ENCODE measurements around the gene PPM1D. TPM values are rescaled to one million over a fixed set of nuclear protein-coding genes. Genes with fewer than 3 reads are reported as not detected.

The PPM1D gene
- total and polyA plus RNA-seq, 2 of the 13 experiments (the other 11 are each of a cell fraction or from before 2014, with no cell fraction given), result 8.0 to 26.2 TPM

DNA sequence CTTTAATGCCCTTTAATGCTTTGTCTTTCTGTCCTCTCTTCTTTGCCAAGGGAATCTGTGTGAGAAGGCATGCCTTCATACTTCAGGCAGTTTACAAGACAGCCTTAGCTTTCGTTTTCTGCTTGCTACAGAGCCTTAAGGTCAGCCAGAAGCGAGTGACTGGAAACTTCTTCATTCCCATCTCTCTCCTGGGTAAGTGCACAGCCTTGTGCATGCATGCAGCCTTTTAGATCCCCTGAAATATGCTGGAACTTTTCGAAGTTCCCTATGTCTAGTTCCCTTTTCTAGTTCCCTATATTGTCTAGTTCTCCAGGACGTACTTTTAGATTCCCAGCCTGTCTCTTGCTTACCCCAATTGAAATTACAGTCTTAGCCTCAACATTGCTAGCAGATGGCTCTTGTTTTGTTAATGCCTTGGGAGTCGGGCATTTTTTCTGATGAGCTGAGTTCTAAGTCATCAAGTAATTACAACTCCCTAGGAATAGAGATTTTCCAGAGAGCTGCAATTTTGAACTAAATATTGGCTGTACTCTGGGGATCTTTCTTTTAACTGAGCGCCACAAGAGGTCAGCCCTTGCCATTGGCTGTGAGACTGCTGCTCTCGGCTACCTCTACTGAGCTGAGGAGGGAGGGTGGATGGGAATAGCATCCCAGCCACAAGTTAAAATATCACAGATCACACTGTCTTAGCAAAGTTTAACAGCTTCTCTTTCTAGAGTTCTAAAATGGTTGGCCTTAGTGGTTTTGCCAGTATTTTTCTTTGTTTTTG is 22.7 kb upstream of the PPM1D start (continued):
- TF ChIP-seq, protein P1, sequence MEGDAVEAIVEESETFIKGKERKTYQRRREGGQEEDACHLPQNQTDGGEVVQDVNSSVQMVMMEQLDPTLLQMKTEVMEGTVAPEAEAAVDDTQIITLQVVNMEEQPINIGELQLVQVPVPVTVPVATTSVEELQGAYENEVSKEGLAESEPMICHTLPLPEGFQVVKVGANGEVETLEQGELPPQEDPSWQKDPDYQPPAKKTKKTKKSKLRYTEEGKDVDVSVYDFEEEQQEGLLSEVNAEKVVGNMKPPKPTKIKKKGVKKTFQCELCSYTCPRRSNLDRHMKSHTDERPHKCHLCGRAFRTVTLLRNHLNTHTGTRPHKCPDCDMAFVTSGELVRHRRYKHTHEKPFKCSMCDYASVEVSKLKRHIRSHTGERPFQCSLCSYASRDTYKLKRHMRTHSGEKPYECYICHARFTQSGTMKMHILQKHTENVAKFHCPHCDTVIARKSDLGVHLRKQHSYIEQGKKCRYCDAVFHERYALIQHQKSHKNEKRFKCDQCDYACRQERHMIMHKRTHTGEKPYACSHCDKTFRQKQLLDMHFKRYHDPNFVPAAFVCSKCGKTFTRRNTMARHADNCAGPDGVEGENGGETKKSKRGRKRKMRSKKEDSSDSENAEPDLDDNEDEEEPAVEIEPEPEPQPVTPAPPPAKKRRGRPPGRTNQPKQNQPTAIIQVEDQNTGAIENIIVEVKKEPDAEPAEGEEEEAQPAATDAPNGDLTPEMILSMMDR (CRISPR knock-in tag; IDR thresholded peaks at IDR 0.05), result peak; percentile 61
- TF ChIP-seq MEIS2 (CRISPR knock-in tag; IDR thresholded peaks at IDR 0.05), result no peak
- no peak for TF ChIP-seq ZMYM2 (CRISPR knock-in tag; IDR thresholded peaks at IDR 0.05)
- TF ChIP-seq, protein P2, sequence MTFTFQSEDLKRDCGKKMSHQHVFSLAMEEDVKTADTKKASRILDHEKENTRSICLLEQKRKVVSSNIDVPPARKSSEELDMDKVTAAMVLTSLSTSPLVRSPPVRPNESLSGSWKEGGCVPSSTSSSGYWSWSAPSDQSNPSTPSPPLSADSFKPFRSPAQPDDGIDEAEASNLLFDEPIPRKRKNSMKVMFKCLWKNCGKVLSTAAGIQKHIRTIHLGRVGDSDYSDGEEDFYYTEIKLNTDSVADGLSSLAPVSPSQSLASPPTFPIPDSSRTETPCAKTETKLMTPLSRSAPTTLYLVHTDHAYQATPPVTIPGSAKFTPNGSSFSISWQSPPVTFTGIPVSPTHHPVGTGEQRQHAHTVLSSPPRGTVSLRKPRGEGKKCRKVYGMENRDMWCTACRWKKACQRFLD (CRISPR knock-in tag; IDR thresholded peaks at IDR 0.05; ENCODE audit: borderline replicate concordance), result no peak
- no peak for TF ChIP-seq HOXA7 (CRISPR knock-in tag; IDR thresholded peaks at IDR 0.05)
- no peak for TF ChIP-seq MAZ (IDR thresholded peaks at IDR 0.05; ENCODE audit: borderline replicate concordance, low read depth, low read length)
- TF ChIP-seq MAZ (CRISPR knock-in tag; IDR thresholded peaks at IDR 0.05; ENCODE audit: low read depth), result no peak
- no peak for TF ChIP-seq ONECUT2 (CRISPR knock-in tag; IDR thresholded peaks at IDR 0.05)
- TF ChIP-seq SPEN (CRISPR knock-in tag; IDR thresholded peaks at IDR 0.05; ENCODE audit: low read depth), result no peak
- no peak for TF ChIP-seq ZNF160 (CRISPR knock-in tag; IDR thresholded peaks at IDR 0.05)
- TF ChIP-seq ZNF549 (CRISPR knock-in tag; IDR thresholded peaks at IDR 0.05), result no peak
- TF ChIP-seq HNF1B (CRISPR knock-in tag; IDR thresholded peaks at IDR 0.05), result no peak
- TF ChIP-seq, protein P3, sequence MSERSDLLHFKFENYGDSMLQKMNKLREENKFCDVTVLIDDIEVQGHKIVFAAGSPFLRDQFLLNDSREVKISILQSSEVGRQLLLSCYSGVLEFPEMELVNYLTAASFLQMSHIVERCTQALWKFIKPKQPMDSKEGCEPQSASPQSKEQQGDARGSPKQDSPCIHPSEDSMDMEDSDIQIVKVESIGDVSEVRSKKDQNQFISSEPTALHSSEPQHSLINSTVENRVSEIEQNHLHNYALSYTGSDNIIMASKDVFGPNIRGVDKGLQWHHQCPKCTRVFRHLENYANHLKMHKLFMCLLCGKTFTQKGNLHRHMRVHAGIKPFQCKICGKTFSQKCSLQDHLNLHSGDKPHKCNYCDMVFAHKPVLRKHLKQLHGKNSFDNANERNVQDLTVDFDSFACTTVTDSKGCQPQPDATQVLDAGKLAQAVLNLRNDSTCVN (CRISPR knock-in tag; IDR thresholded peaks at IDR 0.05; ENCODE audit: borderline replicate concordance), result peak; percentile 77; the same call in 1 of the 2 replicates
- TF ChIP-seq CC2D1A (CRISPR knock-in tag; IDR thresholded peaks at IDR 0.05), result no peak
- TF ChIP-seq TEAD2 (CRISPR knock-in tag; IDR thresholded peaks at IDR 0.05), result no peak
- peak; percentile 24; the same call in 1 of the 2 replicates for TF ChIP-seq SMC3 (IDR thresholded peaks at IDR 0.05; ENCODE audit: low read length)
- no peak for TF ChIP-seq ZC3H13 (CRISPR knock-in tag; IDR thresholded peaks at IDR 0.05)
- TF ChIP-seq ZFP37 (CRISPR knock-in tag; IDR thresholded peaks at IDR 0.05; ENCODE audit: borderline replicate concordance), result no peak
- peak; percentile 50 for TF ChIP-seq STAG1 (CRISPR knock-in tag; IDR thresholded peaks at IDR 0.05)
- TF ChIP-seq ZNF121 (CRISPR knock-in tag; IDR thresholded peaks at IDR 0.05), result no peak
- TF ChIP-seq ZNF513 (CRISPR knock-in tag; conservative IDR thresholded peaks at IDR 0.05), result no peak

All from HepG2 (cell line).